Smooth muscle cell (in vitro differentiated cells): ENCODE data around the gene AGT. TPM values are rescaled to one million over a fixed set of nuclear protein-coding genes. Genes with fewer than 3 reads are reported as not detected.

Experiments used
- DNase-seq: peaks from one replicate; lab custom pipeline; 2025; ENCODE audit not compliant: unreplicated experiment; lab: John Stamatoyannopoulos, UW
- H2AFZ ChIP-seq: fragments of 200-600 bp; sonication (generic); 2 replicates; pipeline ENCODE4 v1.6.0; 2016; ENCODE audit warnings: antibody characterized with exemption, low read depth, mild to moderate bottlenecking
- H3F3A ChIP-seq: fragments of 200-600 bp; sonication (generic); 2 replicates; pipeline ENCODE4 v1.6.0; 2017; ENCODE audit warnings: antibody characterized with exemption, low read depth
- H3K27ac ChIP-seq: fragments of 200-600 bp; sonication (generic); 2 replicates; pipeline ENCODE4 v1.5.1; 2016; ENCODE audit warnings: low read depth, mild to moderate bottlenecking
- H3K27me3 ChIP-seq: fragments of 200-600 bp; sonication (generic); 2 replicates; pipeline ENCODE4 v1.6.1; 2016; ENCODE audit warnings: low read depth, mild to moderate bottlenecking
- H3K36me3 ChIP-seq: fragments of 200-600 bp; sonication (generic); 2 replicates; pipeline ENCODE4 v1.5.1; 2016; ENCODE audit warnings: low read depth
- H3K4me1 ChIP-seq: fragments of 200-600 bp; sonication (generic); 2 replicates; pipeline ENCODE4 v1.5.1; 2016; ENCODE audit warnings: low read depth
- H3K4me2 ChIP-seq: fragments of 200-600 bp; sonication (generic); 2 replicates; pipeline ENCODE4 v1.6.0; 2016; ENCODE audit warnings: mild to moderate bottlenecking
- H3K4me3 ChIP-seq: fragments of 200-600 bp; sonication (generic); 2 replicates; pipeline ENCODE4 v1.5.1; 2016; ENCODE audit warnings: mild to moderate bottlenecking
- H3K79me2 ChIP-seq: fragments of 200-600 bp; sonication (generic); 2 replicates; pipeline ENCODE4 v1.6.0; 2016; ENCODE audit warnings: low read depth, mild to moderate bottlenecking
- H3K9ac ChIP-seq: fragments of 200-600 bp; sonication (generic); 2 replicates; pipeline ENCODE4 v1.6.0; 2016; ENCODE audit warnings: low read depth
- H3K9me3 ChIP-seq: fragments of 200-600 bp; sonication (generic); replicated peaks from 2 replicates; pipeline ENCODE4 v1.5.1; 2016; ENCODE audit warnings: low read depth
- H4K20me1 ChIP-seq: fragments of 200-600 bp; sonication (generic); 2 replicates; pipeline ENCODE4 v1.6.0; 2016; ENCODE audit warnings: low read depth
- WGBS: methylation state at CpG from one replicate; pipeline ENCODE4 v1.1.7; 2016; ENCODE audit warnings: low lambda C conversion rate; 5-methylcytosine and 5-hydroxymethylcytosine counted together
- polyA plus RNA-seq: library from polyadenylated mRNA; unstranded; fragments of >200 nt; fragmentation: Nextera tagmentation; extraction: Ambion mirVana; gene quantifications from 2 replicates; pipeline ENCODE4 v1.2.1, GENCODE V29; 2016
- total RNA-seq: library from RNA; depleted of rRNA; stranded (reverse); fragments of >200 nt; gene quantifications from 2 replicates; pipeline ENCODE4 v1.2.3, GENCODE V29; 2014
- TF ChIP-seq, protein P1 (sequence below): fragments of 200-600 bp; sonication (generic); IDR thresholded peaks from 2 replicates; pipeline ENCODE4 v1.5.1; 2017; ENCODE audit warnings: borderline replicate concordance, mild to moderate bottlenecking, antibody characterized with exemption; ENCODE audit not compliant: insufficient read depth, poor library complexity, severe bottlenecking

The AGT gene
- total and polyA plus RNA-seq, 2 experiments from 2014 or later: 0.31 to 3.0 TPM

DNA sequence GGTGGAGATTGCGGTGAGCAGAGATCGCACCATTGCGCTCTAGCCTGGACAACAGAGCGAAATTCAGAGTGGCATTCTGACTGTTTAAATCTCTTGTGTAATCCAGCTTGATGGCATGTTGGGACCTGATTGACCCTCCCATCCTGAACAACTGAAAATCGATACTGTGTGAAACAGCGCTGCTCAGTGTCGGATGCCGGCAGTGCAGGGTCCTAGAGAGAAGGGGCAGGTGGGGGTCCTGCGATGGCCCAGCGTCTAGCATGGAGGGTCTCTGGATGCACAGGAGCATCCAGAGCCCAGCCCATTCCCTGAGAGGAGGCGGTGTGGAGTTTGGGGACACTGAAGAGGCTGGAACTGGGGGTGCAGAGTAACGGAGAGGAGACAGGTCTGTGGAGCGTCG is 15.8 kb downstream of the AGT start:
- no peak overlapping the region for H3K9ac ChIP-seq
- H3F3A ChIP-seq: no peaks in the 10 kb centered on the region
- H4K20me1 ChIP-seq: no peaks in the 10 kb centered on the region
- H3K79me2 ChIP-seq: no peaks in the 10 kb centered on the region
- WGBS: 92% methylated on average over 14 of the region's 14 CpGs
- no peak overlapping the region for H3K4me2 ChIP-seq
- no peaks in the 10 kb centered on the region for H3K4me1 ChIP-seq
- no peak overlapping the region for H2AFZ ChIP-seq
- H3K36me3 ChIP-seq: no peaks in the 10 kb centered on the region
- no peak overlapping the region for H3K4me3 ChIP-seq
- DNase-seq: no peak
- TF ChIP-seq, protein P1, sequence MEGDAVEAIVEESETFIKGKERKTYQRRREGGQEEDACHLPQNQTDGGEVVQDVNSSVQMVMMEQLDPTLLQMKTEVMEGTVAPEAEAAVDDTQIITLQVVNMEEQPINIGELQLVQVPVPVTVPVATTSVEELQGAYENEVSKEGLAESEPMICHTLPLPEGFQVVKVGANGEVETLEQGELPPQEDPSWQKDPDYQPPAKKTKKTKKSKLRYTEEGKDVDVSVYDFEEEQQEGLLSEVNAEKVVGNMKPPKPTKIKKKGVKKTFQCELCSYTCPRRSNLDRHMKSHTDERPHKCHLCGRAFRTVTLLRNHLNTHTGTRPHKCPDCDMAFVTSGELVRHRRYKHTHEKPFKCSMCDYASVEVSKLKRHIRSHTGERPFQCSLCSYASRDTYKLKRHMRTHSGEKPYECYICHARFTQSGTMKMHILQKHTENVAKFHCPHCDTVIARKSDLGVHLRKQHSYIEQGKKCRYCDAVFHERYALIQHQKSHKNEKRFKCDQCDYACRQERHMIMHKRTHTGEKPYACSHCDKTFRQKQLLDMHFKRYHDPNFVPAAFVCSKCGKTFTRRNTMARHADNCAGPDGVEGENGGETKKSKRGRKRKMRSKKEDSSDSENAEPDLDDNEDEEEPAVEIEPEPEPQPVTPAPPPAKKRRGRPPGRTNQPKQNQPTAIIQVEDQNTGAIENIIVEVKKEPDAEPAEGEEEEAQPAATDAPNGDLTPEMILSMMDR: no peak
- H3K9me3 ChIP-seq: no peaks in the 10 kb centered on the region
- H3K27me3 ChIP-seq: no peaks in the 10 kb centered on the region
- H3K27ac ChIP-seq: no peak overlapping the region

DNA sequence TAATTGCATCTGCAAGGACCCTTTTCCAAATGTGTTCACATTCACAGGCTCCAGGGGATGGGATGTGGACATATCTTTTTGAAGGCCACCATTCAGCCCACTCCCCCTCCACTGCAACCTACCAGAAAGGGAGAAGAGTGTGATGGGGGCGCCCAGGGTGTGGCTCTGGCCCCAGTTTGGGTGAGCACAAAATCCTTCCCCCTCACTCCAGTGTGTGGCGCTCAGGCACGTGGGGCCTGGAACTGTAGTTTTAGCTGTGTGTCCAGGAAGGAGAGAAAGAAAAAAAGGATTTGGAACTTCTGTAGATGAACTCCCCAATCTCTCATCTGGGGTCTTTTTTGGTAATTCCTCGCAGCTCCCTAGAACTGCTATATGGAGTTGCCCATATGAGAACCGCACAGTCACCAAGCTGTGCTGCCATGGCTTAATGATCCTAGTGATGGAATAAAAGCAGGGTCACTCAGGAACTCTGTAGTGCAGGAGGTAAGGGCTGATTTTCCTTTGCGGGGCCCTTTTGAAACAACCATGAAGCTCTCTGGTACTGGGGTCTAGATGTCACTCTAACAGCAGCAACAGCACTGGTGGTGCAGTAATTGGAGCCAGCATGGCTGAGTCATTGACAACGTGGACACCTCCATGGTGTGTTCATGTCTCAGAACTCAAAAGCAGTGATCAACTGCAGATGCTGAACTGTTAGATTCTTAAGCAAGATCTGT is 17.0 kb downstream of the AGT start:
- Histone ChIP-seq H3K27me3 (no peaks in the 10 kb centered on the region), H3K4me2 (no peak overlapping the region), H3K9me3 (no peaks in the 10 kb centered on the region), H3F3A (no peaks in the 10 kb centered on the region), H3K27ac (no peak overlapping the region), H2AFZ (no peak overlapping the region), H3K9ac (no peak overlapping the region), H4K20me1 (no peaks in the 10 kb centered on the region), H3K4me3 (no peak overlapping the region), H3K79me2 (no peaks in the 10 kb centered on the region), H3K36me3 (no peaks in the 10 kb centered on the region), H3K4me1 (no peaks in the 10 kb centered on the region)
- WGBS: 81% methylated on average over 7 of the region's 7 CpGs
- TF ChIP-seq, protein P1: no peak
- no peak for DNase-seq

DNA sequence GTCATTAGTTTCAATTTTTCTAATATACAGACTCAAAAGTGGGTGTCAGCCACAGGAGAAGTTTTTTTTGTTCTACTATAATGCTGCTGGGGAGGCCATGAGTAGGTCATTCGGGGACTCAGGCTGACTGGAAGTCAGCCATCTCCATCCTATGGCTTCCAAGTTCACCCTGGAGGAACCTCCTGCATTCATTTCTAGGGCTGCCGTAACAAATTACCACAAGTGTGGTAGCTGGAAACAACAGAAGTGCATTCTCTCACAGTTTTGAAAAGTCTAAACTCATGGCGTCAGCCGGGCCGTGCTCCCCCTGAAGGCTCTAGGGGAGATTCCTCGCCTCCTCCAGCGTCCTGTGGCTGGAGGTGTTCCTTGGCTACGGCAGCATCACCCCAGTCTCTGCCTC is 17.7 kb downstream of the AGT start:
- WGBS: 98% methylated on average over 8 of the region's 8 CpGs
- TF ChIP-seq, protein P1: no peak
- no peak overlapping the region for H3K27ac ChIP-seq
- H3K27me3 ChIP-seq: no peaks in the 10 kb centered on the region
- no peaks in the 10 kb centered on the region for H3K9me3 ChIP-seq
- H3K9ac ChIP-seq: no peak overlapping the region
- H4K20me1 ChIP-seq: no peaks in the 10 kb centered on the region
- no peaks in the 10 kb centered on the region for H3K4me1 ChIP-seq
- H3F3A ChIP-seq: no peaks in the 10 kb centered on the region
- H3K4me2 ChIP-seq: no peak overlapping the region
- H3K79me2 ChIP-seq: no peaks in the 10 kb centered on the region
- no peaks in the 10 kb centered on the region for H3K36me3 ChIP-seq
- no peak overlapping the region for H3K4me3 ChIP-seq
- no peak for DNase-seq
- H2AFZ ChIP-seq: no peak overlapping the region

DNA sequence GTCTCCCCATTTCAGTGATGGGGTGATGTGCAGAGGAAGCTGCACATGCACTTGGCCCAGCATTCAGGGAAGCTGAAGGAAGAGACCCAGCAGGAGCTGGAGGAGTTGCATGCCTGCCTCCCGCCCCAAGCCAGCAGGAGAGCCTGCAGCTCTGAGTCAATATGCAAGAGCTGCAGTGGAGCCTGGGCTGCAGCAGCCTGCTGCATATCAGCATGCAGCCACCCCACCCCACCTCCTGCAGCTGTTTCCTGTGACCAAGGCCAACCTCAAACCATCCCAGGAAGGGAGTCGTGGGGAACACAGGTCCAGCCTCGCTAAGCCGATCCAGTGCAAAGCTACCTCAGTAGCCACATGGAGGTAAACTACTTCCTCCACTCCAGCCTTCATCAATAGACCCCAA is 18.9 kb downstream of the AGT start:
- Histone ChIP-seq H3K9me3 (no peaks in the 10 kb centered on the region), H3K27me3 (no peaks in the 10 kb centered on the region), H3K4me1 (no peaks in the 10 kb centered on the region), H3K4me3 (no peak overlapping the region), H2AFZ (no peak overlapping the region), H3K36me3 (no peaks in the 10 kb centered on the region), H3K9ac (no peak overlapping the region), H3F3A (no peaks in the 10 kb centered on the region), H3K27ac (no peak overlapping the region), H4K20me1 (no peaks in the 10 kb centered on the region), H3K4me2 (no peak overlapping the region), H3K79me2 (no peaks in the 10 kb centered on the region)
- no peak for DNase-seq
- 76% methylated on average over 4 of the region's 4 CpGs for WGBS
- TF ChIP-seq, protein P1: no peak
